GM23338 (cell line): ENCODE results near the gene TGFBRAP1. TPM values are rescaled to one million over a fixed set of nuclear protein-coding genes. Genes with fewer than 3 reads are reported as not detected.
A peak's percentile ranks its signal among the peaks of the same experiment; 100 is the strongest.
"Not testable (repeated sequence)": the region's sequence is repeated elsewhere in the genome, so short reads cannot be mapped to it uniquely, and the experiment has no call there.

Source experiments
- ATAC-seq: fragments of 200-7000 bp; cut with Tn5 transposase; 3 replicates; pipeline ENCODE4 v1.9.1; 2020
- DNase-seq: peaks from one replicate; pipeline ENCODE4 v3.0.0-alpha.2; 2015; ENCODE audit warnings: low spot score
- H2AFZ ChIP-seq: fragments of 200-600 bp; sonication (generic); 2 replicates; pipeline ENCODE4 v1.8.0; 2016; ENCODE audit warnings: antibody characterized with exemption, mild to moderate bottlenecking, moderate library complexity
- H3F3A ChIP-seq: fragments of 200-600 bp; sonication (generic); replicated peaks from 2 replicates; pipeline ENCODE4 v1.8.0; 2017; ENCODE audit warnings: antibody characterized with exemption, mixed run types, low read depth
- H3K27ac ChIP-seq: fragments of 200-600 bp; sonication (generic); 2 replicates; pipeline ENCODE4 v1.6.1; 2016; ENCODE audit warnings: low read depth
- H3K27me3 ChIP-seq: fragments of 200-600 bp; sonication (generic); 2 replicates; pipeline ENCODE4 v1.8.0; 2016; ENCODE audit warnings: mild to moderate bottlenecking, mixed run types, moderate library complexity; ENCODE audit not compliant: insufficient read depth
- H3K36me3 ChIP-seq: fragments of 200-600 bp; sonication (generic); 2 replicates; pipeline ENCODE4 v1.8.0; 2016; ENCODE audit warnings: mild to moderate bottlenecking; ENCODE audit not compliant: insufficient read depth
- H3K4me1 ChIP-seq: fragments of 200-600 bp; sonication (generic); 2 replicates; pipeline ENCODE4 v1.8.0; 2016; ENCODE audit warnings: mild to moderate bottlenecking, moderate library complexity; ENCODE audit not compliant: insufficient read depth
- H3K4me2 ChIP-seq: fragments of 200-600 bp; sonication (generic); 2 replicates; pipeline ENCODE4 v1.7.1; 2017; ENCODE audit warnings: mixed run types
- H3K4me3 ChIP-seq: fragments of 200-600 bp; sonication (generic); 2 replicates; pipeline ENCODE4 v1.6.1; 2016; ENCODE audit warnings: mixed run types
- H3K79me2 ChIP-seq: fragments of 200-600 bp; sonication (generic); replicated peaks from 2 replicates; pipeline ENCODE4 v1.8.0; 2017; ENCODE audit warnings: mild to moderate bottlenecking; ENCODE audit not compliant: insufficient read depth
- H3K9me2 ChIP-seq: fragments of 200-600 bp; sonication (generic); 2 replicates; pipeline ENCODE4 v1.8.0; 2017; ENCODE audit not compliant: insufficient read depth
- H4K20me1 ChIP-seq: fragments of 200-600 bp; sonication (generic); replicated peaks from 2 replicates; pipeline ENCODE4 v1.8.0; 2017; ENCODE audit warnings: mild to moderate bottlenecking; ENCODE audit not compliant: insufficient read depth
- H3K27ac Mint-ChIP-seq: 2 replicates; pipeline ENCODE4 v1.8.0; 2020; ENCODE audit warnings: inconsistent platforms, mild to moderate bottlenecking, moderate library complexity, mixed read lengths
- H3K27me3 Mint-ChIP-seq: 3 replicates; pipeline ENCODE4 v1.8.0; 2022; ENCODE audit warnings: low read depth, mild to moderate bottlenecking, moderate library complexity, mixed read lengths, inconsistent platforms; ENCODE audit not compliant: insufficient read depth, poor library complexity
- H3K36me3 Mint-ChIP-seq: 3 replicates; pipeline ENCODE4 v1.8.0; 2021; ENCODE audit warnings: low read depth, mild to moderate bottlenecking, inconsistent platforms, moderate library complexity, mixed read lengths
- H3K4me1 Mint-ChIP-seq: 3 replicates; pipeline ENCODE4 v1.8.0; 2020; ENCODE audit warnings: mild to moderate bottlenecking, inconsistent platforms, mixed read lengths
- H3K4me3 Mint-ChIP-seq: 3 replicates; pipeline ENCODE4 v1.8.0; 2021; ENCODE audit warnings: moderate library complexity, mild to moderate bottlenecking, inconsistent platforms, mixed read lengths
- H3K9me3 Mint-ChIP-seq: 3 replicates; pipeline ENCODE4 v1.8.0; 2020; ENCODE audit warnings: moderate library complexity, mild to moderate bottlenecking, inconsistent platforms, mixed read lengths
- CREB1 ChIP-seq: fragments of 250-450 bp; sonication (Bioruptor Pico); IDR thresholded peaks from 2 replicates; pipeline ENCODE4 v1.5.0; 2020; ENCODE audit warnings: low read depth, mild to moderate bottlenecking, moderate library complexity
- CTCF ChIP-seq, 2 experiments: fragments of 200-600 bp in 1 of 2; sonication (generic) in 1 of 2; conservative IDR thresholded peaks; 2 replicates each; pipeline versions ENCODE4 v1.5.1 to v1.6.1; 2016 to 2017; ENCODE audit warnings: antibody characterized with exemption in 2 of 2, low read depth in 2 of 2, mild to moderate bottlenecking in 2 of 2, moderate library complexity in 1 of 2
- ETS1 ChIP-seq: IDR thresholded peaks from 2 replicates; pipeline ENCODE4 v1.6.1; 2016; ENCODE audit warnings: antibody characterized with exemption
- EZH2 ChIP-seq: fragments of 200-600 bp; sonication (generic); IDR thresholded peaks from one replicate; pipeline ENCODE4 v1.8.0; 2017; ENCODE audit warnings: antibody characterized with exemption, mild to moderate bottlenecking, low read depth; ENCODE audit not compliant: unreplicated experiment
- EZH2phosphoT487 ChIP-seq: fragments of 200-600 bp; sonication (generic); IDR thresholded peaks from one replicate; pipeline ENCODE4 v1.8.1; 2018; ENCODE audit warnings: antibody characterized with exemption; ENCODE audit not compliant: unreplicated experiment
- JUNB ChIP-seq: IDR thresholded peaks from one replicate; pipeline ENCODE4 v1.6.1; 2016; ENCODE audit warnings: antibody characterized with exemption; ENCODE audit not compliant: unreplicated experiment
- NANOG ChIP-seq: IDR thresholded peaks from 2 replicates; pipeline ENCODE4 v1.6.1; 2016; ENCODE audit warnings: antibody characterized with exemption, borderline replicate concordance
- POLR2AphosphoS5 ChIP-seq: IDR thresholded peaks from 2 replicates; pipeline ENCODE4 v1.6.1; 2016; ENCODE audit warnings: antibody characterized with exemption, low read depth
- STAT1 ChIP-seq: IDR thresholded peaks from one replicate; pipeline ENCODE4 v1.6.1; 2016; ENCODE audit warnings: antibody characterized with exemption; ENCODE audit not compliant: unreplicated experiment
- polyA plus RNA-seq: library from polyadenylated mRNA; unstranded; fragments of >200 nt; fragmentation: Nextera tagmentation; extraction: Ambion mirVana; gene quantifications from 2 replicates; pipeline ENCODE4 v1.2.1, GENCODE V29; 2016
- total RNA-seq: library from RNA; depleted of rRNA; stranded (reverse); fragments of >200 nt; shearing (Covaris generic); gene quantifications from 2 replicates; pipeline ENCODE4 v1.2.3, GENCODE V29; 2014
- TF ChIP-seq, protein P1 (sequence below): IDR thresholded peaks from one replicate; pipeline ENCODE4 v1.6.1; 2018; ENCODE audit warnings: antibody characterized with exemption; ENCODE audit not compliant: unreplicated experiment

Gene TGFBRAP1
- total and polyA plus RNA-seq, 2 experiments from 2014 or later: 6.3 to 23.5 TPM

- TF ChIP-seq ETS1 (no peak), CTCF (conservative IDR thresholded peaks at IDR 0.05; ENCODE audit: low read depth in 2 of 2) (no peak), NANOG (no peak), STAT1 (no peak), EZH2phosphoT487 (no peak)
Measured at GRCh38 chr2:105254531-105255210, 74.9 kb downstream of the TGFBRAP1 start (continued).

- H3K27ac ChIP-seq: no peak overlapping the region
- no peak overlapping the region for H2AFZ ChIP-seq
- no peaks in the 10 kb centered on the region for H3F3A ChIP-seq
- H3K4me1 ChIP-seq: peaks cover 4% of the 10 kb centered on the region; the same call in 1 of the 2 replicates
- DNase-seq: peak; percentile 28
- Mint-ChIP-seq H3K4me1 (peaks cover 7% of the 10 kb centered on the region), H3K27me3 (peaks cover 2% of the 10 kb centered on the region), H3K4me3 (no peak overlapping the region), H3K9me3 (peaks cover 15% of the 10 kb centered on the region), H3K27ac (no peak overlapping the region), H3K36me3 (peaks cover 9% of the 10 kb centered on the region; the same call in 2 of the 3 replicates)
- no peaks in the 10 kb centered on the region; the same call in none of the 2 replicates for H3K9me2 ChIP-seq
- no peaks in the 10 kb centered on the region for H4K20me1 ChIP-seq
- H3K36me3 ChIP-seq: no peaks in the 10 kb centered on the region
- no peak for TF ChIP-seq STAT1
- no peak for TF ChIP-seq JUNB
- TF ChIP-seq CTCF (conservative IDR thresholded peaks at IDR 0.05; ENCODE audit: low read depth in 2 of 2): no peak
- no peak for TF ChIP-seq POLR2AphosphoS5
- no peak for TF ChIP-seq ETS1
- no peak for TF ChIP-seq CREB1 (CRISPR knock-in tag)
- TF ChIP-seq, protein P1, sequence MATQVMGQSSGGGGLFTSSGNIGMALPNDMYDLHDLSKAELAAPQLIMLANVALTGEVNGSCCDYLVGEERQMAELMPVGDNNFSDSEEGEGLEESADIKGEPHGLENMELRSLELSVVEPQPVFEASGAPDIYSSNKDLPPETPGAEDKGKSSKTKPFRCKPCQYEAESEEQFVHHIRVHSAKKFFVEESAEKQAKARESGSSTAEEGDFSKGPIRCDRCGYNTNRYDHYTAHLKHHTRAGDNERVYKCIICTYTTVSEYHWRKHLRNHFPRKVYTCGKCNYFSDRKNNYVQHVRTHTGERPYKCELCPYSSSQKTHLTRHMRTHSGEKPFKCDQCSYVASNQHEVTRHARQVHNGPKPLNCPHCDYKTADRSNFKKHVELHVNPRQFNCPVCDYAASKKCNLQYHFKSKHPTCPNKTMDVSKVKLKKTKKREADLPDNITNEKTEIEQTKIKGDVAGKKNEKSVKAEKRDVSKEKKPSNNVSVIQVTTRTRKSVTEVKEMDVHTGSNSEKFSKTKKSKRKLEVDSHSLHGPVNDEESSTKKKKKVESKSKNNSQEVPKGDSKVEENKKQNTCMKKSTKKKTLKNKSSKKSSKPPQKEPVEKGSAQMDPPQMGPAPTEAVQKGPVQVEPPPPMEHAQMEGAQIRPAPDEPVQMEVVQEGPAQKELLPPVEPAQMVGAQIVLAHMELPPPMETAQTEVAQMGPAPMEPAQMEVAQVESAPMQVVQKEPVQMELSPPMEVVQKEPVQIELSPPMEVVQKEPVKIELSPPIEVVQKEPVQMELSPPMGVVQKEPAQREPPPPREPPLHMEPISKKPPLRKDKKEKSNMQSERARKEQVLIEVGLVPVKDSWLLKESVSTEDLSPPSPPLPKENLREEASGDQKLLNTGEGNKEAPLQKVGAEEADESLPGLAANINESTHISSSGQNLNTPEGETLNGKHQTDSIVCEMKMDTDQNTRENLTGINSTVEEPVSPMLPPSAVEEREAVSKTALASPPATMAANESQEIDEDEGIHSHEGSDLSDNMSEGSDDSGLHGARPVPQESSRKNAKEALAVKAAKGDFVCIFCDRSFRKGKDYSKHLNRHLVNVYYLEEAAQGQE: no peak
- no peak for TF ChIP-seq EZH2
- no peak overlapping the region for H3K4me2 ChIP-seq
- no peak overlapping the region for H3K4me3 ChIP-seq
- no peaks in the 10 kb centered on the region for H3K27me3 ChIP-seq
- ATAC-seq: no peak; the same call in 2 of the 3 replicates
- no peaks in the 10 kb centered on the region for H3K79me2 ChIP-seq
Measured at GRCh38 chr2:105252271-105252670, 77.3 kb downstream of the TGFBRAP1 start.

GRCh38 chr2:105251016-105251648 lies 78.4 kb downstream of the TGFBRAP1 start:
- not testable (repeated sequence) for H3K27me3 Mint-ChIP-seq, DNase-seq, H3F3A ChIP-seq, H4K20me1 ChIP-seq, H3K27me3 ChIP-seq, H3K4me1 ChIP-seq, H3K79me2 ChIP-seq, H2AFZ ChIP-seq, H3K36me3 Mint-ChIP-seq, H3K4me2 ChIP-seq, H3K36me3 ChIP-seq, H3K27ac Mint-ChIP-seq, ATAC-seq, H3K4me3 ChIP-seq, H3K9me2 ChIP-seq, H3K27ac ChIP-seq, H3K4me1 Mint-ChIP-seq, H3K4me3 Mint-ChIP-seq
- H3K9me3 Mint-ChIP-seq: peaks cover 15% of the 10 kb centered on the region
